GM19463 (cell line): ENCODE results near the gene POPDC3.

Source experiments
- ATAC-seq: cut with Tn5 transposase; IDR thresholded peaks from one replicate; pipeline ENCODE4 v1.9.1; 2021; ENCODE audit warnings: mild to moderate bottlenecking, moderate library complexity; ENCODE audit not compliant: unreplicated experiment

Gene POPDC3

DNA sequence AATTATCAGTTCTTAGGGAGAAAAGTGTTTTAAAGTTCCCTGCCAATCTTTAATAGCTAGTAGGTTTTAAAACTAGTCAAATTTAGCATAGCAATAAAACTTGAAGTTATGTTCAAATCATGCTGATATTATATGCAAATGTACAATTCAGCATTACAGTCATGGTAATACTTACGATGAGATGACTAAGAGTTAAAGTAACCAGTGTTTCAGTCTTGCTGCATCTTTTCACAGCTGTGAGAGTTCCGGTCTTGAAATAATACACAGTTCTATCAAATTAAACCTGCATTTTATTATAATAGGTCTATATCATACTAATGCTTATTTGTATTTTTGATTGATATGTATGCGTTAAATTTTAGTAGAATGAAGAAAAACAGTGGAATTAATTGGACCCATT, 26.1 kb downstream of the POPDC3 start:
- no peak for ATAC-seq

DNA sequence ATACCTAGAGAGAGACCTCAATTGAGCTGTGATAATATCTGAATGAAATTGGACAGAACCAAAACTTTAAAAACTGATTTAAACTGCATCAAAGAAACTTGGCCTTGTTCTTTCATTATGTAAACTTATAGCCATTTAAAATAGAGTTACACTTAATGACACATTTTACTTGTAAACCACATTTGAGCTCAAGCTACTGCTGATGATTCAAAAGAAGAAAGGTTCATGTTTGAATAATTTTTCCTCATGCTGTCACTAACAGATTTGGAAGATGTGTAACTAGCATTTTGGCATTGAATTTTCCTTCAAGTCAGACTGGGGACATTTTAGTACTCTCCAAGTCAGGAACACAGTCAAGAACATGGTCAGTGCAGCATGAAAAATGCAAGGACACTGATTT, 26.9 kb downstream of the POPDC3 start:
- no peak for ATAC-seq

DNA sequence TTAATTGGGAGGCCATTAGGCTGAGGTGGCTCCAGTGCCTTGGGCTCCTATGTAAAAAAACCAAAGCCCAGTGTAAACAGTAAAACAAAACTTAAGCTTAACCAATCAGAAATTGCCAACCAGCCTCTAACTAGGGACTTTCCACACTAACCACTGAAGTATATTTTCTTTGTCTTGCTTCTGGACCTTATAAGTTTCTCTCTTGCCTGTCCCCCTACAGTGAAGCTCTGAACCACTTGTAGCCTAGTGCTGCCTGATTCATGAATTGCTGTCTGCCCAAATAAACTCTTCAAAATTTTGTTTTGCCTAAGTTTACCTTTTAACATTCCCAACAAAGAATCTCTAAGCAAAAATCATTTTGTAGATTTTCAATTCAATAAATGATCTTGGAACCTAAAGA, 28.2 kb downstream of the POPDC3 start:
- ATAC-seq: peak; percentile 78

DNA sequence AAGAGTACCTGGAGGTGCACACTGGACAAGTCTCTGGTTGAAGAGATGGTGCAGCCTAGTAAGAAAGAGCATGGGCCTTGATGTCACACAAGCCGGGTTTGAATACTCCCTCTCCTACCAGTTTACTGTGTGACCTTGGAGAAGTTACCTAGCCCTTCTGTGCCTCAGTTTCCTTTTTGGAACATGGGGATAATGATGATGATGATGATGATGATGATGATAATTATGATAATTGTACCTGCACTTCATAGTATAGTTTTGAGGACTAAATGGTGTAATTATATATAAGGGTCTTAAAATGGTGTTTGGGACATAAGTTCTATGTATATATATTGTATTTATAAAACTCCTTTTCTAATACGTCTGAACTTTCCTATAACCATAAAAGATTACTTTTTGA, 41.7 kb downstream of the POPDC3 start:
- ATAC-seq: no peak

DNA sequence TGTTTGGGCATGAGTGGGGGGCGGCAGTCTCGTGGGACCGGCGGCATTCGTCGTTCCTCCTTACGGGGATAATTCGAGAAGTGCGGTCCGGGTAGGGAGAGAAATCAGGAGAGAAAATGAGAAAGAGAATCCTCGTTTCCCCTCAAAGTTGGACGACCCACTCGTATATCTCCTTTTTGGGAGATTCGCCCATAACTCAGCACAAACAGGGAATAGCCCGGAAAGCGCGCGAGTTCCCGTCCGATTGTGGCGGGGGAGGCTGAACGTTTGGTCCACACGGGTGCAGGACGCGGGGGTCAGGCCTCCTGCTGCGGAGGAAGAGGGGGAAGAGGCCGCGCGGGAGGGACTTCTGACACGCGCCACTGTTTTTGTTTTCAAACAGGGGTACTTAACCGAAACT, 42.4 kb downstream of the POPDC3 start:
- no peak for ATAC-seq

DNA sequence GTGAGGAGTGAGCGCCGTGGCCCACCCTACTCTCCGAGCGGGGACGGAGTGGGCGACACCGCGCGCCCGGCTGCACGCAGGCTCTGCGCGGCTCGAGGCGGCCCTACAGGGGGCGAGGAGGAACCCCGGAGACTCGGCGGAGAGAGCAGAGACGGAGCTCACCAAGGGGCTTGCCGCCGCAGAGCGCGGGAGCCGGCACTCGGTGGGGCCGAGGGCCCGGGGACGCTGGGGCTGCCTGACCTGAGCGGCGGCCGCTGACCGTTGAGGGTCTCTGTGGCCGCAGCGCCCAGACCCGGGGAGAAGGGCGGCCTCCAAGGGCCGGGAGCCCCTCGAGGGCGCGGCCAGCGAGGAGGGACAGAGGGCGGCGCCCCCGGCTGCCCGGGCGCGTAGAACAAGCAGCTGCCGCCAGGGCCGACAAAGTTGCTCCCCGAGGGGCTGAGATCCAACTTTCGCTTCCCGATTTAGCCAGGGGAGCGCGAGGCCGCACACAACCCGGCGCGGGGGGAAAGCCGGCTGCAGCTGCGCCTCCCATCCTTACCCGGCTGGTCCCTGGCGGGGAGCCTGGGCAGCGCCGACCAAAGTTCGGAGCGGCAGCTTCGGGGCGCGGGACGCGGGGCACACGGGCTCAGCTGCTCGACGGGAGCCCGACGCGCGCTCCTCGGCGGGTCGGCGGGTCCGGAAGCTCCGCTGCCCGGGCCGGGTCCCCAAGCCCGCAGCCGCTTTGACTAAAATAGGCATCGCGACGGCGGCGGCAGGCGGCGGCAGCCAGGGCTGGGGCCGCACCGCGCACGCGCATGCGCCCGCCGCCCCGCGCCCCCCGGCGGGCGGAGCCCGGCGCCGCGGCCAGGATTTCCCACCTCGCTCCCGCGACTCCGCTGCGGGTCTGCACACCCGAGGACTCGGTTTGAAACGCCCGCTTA, 43.1 kb downstream of the POPDC3 start:
- ATAC-seq: peak; percentile 57

DNA sequence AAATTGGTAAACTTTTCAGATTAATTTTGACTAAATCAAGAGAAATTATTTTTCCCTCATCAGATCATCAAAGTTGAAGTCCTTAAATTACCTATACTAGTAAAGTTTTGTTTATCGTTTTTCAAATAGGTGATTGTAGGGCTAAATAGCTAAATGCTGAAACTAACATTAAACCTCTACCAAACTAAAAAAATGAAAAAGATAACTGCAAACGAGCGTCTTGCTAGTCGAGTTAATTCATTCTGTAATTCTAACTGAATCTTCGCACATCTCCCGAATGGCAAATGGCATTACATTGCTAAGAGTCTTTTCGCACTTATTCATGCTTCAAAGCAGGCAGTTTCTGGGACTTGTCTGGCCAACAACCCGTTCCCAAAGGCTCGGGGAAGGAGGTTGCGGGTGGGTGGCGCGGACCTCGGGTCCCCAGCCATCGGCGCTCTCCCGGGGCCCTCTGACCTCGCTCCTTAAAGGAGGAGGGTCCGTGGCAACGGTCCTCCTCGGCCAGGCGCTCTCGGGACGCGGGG, 43.8 kb downstream of the POPDC3 start:
- peak; percentile 2 for ATAC-seq

DNA sequence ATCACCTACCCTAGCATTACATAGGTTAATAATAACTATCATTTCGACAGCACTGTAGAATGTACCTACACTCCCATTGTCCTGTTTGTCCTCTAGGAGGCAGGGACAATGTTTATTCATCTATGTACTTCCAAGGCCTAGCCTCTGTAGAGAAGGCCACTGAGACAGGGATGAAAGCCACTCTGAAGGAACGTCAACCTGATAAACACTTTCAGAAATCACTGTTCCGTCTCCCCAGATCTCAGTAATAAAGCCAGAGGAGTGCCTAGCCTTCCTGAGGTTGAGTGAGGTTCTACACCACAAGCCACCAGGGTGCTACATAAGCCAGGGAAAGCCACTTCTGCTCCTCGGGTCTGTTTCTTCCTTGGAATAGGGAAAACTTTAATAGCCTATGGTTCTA, 44.8 kb downstream of the POPDC3 start:
- ATAC-seq: no peak

DNA sequence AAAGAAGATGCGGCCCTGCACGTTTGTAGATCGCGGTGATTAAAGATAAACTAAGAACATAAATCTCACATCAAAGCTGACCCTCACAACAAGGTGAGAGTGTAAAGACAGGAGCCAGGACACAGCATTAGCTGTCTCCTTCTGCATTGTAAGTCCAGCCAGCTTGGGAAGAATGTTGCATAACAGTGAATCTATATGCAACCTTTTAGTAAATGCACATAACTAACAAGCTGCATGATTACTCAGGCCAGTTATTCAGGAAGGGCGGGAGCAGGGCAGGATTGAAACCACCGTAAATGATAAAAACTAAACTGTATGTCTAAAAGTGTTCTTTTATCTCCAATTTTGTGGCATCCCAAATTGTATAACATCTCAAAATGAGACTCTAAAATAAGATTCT, 57.1 kb downstream of the POPDC3 start:
- ATAC-seq: no peak

DNA sequence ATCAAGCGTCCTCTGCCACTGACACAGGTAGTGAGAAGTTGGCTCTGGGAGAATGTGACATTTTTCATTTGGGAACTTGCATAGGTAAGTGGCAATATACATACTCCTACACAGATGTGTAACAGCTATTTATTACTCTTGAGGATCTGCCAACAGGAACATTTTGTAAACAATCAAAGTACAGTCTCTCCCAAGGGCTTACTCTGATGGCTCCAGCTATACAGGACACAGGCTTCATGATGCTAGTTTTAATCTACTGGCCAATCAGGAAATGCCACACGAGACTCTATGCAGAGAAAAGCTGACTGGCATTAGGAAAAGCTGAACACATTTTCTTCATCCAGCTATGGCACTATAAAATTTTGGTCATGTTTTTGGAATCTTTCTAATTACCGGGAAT, 57.8 kb downstream of the POPDC3 start:
- ATAC-seq: no peak

DNA sequence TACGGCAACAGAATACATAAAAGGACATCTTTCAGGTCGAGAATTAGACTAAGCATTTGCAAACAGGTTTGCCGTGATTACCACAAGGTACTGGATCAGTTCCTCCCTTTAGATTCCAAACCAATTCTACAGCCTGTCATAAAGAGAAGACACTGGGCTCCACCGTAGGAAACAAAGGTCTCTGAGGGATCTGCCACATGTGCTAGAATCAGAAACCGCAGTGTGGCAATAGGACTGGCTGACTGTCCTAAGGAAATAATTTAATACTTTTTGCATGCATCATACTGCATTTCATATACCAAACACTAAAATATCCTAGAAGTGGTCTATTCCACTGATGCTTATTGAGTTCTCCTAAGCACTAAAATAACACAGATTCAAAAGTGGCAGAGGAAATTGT, 59.2 kb downstream of the POPDC3 start:
- no peak for ATAC-seq

DNA sequence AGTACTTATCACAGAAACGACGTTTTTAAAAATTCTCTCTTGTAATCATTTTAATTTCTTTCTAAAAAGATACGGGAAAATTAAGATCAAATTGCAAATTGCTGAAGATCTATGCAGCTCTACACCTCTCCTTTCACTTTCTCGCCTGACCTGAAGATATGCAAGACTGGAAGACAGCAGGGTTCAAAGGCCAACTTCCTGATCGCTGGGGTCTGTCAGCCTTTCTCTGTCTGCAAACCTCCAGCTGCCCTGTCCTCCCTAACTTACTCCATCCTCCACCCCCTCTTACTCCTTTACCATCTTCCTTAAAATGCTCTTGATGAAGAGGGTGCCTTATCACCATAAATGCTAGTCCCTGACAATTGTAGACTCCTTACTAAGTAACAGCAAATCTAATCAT, 63.7 kb downstream of the POPDC3 start:
- ATAC-seq: no peak

DNA sequence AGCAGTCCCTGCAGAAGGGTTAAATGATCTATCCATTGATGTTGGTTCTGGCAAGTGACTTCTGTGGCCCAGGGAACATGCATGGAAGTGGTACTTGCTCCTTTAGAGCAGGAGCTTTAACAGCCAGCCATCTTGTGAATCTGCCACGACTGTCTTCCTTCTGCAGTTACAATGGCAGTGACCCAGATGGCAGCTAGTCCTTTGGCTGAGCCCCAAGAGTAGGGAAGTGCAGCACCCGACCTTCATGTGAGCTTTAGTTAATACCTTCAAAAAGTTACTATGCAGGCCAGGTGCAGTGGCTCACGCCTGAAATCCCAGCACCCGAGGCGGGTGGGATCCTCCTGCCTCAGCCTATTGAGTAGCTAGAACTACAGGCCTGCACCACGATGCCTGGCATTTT, 66.4 kb downstream of the POPDC3 start:
- no peak for ATAC-seq

DNA sequence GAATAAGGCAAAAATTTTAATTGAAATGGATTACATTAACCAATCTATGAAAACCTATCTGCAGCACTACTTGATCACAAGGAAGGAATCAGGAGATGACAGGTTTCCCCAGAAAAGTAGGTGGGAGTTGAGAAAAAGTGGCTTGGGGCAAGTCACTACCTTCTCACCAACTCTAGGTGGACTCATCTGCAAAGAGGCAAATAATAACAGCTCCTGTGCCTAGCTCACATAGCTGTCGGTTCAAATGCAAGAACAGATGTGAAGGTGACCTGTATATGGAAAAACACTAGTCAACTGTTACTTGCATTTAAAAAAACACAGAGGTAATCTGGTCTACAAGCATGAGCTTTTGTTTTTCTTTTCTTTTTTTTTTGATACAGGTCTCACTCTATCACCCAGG, 67.2 kb downstream of the POPDC3 start:
- no peak for ATAC-seq

DNA sequence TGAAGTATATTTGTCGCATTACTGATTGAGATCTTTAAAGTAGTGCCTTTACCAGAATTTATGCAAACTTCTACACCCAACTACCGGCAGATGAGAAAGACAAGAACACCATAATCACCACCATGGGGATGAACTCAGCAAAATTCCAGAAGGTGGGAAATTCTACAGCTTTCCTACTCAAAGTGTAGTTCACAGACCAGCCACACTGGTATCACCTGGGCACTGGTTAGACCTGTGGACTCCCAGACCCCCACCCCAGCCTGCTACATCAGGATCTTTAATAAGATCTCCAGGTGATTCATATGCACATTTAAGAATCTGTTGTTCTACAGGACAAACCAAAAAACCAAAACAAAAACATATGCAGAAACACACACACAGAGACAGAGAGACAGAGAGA, 67.9 kb downstream of the POPDC3 start:
- ATAC-seq: no peak

DNA sequence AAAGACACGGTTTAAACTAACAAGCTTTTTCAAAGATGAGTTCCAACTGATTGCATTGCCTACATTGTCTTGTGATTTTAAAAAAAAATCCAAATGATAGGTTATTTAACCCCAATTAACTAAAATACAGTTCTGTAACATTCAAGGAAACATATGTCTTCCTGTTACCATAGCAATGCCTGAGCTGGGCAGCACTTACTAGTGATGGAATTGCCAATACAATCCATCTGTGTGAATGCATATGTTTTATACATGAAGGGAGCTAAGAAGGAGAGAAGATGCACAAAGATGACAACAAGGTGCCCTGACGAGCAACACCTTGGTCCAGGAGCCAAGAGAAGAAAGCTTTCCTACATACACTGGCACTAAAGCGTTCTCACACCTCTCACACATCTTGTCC, 68.7 kb downstream of the POPDC3 start:
- ATAC-seq: no peak

DNA sequence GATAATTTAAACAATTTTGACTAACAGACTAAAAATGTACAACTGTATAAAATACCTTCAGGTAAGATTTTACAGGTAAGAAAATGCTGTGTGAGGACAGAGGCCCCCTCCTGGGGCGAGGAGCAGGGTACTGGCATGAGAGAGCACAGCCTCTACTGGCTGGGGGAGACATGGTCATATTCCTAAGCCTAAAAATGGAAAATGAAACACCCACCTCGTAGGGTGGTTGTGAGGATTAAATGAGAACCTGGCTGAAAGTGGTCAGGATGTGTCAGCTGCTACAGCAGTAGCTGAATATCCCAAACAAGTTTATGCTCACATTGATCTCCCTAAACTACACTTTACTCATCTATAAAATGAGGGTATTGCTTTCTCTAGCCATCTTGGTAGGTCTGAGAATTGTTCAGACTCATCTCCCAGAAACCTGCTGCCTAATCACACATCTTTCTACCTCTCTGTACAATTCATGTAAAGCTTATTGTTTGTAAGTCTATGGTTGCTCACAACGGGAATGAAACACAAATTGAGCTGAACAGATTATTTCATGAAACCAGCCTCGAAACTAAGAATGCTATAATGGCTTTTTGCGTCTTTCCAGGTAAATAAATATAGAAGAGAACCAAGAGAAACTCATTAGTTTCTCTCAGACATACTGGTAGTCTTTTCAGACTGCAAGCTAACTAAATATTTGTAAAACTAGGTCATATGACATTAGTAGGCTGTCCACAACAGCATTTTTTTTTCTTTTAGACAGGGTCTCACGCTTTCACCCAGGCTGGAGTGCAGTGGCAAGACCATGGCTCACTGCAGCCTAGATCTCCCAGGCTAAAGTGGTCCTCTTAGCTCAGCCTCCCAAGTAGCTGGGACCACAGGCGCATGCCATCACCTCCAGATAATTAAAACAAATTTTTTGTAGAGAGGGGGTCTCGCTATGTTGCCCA, 69.6 kb downstream of the POPDC3 start:
- no peak for ATAC-seq

DNA sequence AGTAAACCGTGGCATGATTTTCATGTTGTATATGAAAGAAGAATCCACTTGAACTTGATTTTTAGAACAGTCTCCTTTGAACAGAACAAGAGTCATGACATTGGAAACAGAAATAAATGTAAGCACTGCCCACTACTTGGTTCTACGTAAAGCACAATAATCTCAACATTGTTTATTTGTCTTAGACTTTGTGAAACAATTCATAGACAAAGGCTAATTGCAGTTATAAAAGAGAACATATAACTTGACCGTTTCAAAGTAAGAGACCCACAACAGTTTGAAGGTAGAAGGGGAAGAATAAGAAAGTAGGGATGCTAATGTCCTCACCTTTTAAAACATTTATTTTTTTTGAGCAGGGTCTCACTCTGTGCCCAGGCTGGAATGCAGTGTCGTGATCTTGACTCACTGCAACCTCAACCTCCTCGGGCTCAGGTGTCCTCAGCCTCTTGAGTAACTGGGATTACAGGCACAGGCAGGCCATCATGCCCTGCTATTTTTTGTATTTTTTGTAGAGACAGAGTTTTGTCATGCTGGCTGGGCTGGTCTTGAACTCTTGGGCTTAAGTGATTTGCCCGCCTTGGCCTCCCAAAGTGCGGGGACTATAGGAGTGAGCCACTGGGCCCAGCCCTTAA, 71.1 kb downstream of the POPDC3 start:
- no peak for ATAC-seq
